Measurements from ENCODE around the gene GARNL3.

DNA sequence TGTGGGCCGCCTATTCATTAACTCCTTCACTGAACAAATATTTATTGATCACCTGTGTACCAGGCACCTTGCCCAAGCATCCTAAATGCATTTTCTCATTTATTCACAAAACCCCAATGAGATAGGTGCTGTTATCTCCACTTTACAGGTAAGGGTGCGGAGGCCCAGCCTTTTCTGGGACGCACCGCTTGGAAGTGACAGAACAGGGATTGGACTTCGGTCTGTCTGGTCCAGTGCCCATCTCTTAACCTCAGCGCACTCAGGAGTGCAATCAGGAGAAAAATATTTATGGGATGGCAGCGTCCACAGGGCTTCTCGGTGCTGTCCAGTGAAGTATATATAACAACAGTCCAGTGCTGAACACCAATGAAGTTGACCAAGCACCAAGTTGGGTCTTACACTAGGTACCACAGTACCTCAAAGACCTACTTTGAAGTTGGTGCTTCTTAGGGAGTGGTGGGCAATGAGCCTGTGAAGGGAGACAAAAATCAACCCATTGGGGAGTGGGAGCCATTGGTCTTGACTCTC, 18.9 kb upstream of the GARNL3 start:
- TF ChIP-seq, protein P1, sequence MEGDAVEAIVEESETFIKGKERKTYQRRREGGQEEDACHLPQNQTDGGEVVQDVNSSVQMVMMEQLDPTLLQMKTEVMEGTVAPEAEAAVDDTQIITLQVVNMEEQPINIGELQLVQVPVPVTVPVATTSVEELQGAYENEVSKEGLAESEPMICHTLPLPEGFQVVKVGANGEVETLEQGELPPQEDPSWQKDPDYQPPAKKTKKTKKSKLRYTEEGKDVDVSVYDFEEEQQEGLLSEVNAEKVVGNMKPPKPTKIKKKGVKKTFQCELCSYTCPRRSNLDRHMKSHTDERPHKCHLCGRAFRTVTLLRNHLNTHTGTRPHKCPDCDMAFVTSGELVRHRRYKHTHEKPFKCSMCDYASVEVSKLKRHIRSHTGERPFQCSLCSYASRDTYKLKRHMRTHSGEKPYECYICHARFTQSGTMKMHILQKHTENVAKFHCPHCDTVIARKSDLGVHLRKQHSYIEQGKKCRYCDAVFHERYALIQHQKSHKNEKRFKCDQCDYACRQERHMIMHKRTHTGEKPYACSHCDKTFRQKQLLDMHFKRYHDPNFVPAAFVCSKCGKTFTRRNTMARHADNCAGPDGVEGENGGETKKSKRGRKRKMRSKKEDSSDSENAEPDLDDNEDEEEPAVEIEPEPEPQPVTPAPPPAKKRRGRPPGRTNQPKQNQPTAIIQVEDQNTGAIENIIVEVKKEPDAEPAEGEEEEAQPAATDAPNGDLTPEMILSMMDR (IDR thresholded peaks at IDR 0.05; ENCODE audit: insufficient read depth, low read length) = no peak
- TF ChIP-seq POLR2AphosphoS5 (IDR thresholded peaks at IDR 0.05; ENCODE audit: low read depth) (no peak), GABPA (IDR thresholded peaks at IDR 0.05; ENCODE audit: low read depth) (no peak)

Data from HL-60 (cell line).